NCI-H226 (cell line): ENCODE results near the gene LCOR.

Experiments
- DNase-seq: peaks from one replicate; pipeline ENCODE4 v3.0.0-alpha.2; 2015

The LCOR gene

GRCh38 chr10:97037365-97038361 is 205.6 kb downstream of the LCOR start:
- DNase-seq: peak; percentile 77

DNA sequence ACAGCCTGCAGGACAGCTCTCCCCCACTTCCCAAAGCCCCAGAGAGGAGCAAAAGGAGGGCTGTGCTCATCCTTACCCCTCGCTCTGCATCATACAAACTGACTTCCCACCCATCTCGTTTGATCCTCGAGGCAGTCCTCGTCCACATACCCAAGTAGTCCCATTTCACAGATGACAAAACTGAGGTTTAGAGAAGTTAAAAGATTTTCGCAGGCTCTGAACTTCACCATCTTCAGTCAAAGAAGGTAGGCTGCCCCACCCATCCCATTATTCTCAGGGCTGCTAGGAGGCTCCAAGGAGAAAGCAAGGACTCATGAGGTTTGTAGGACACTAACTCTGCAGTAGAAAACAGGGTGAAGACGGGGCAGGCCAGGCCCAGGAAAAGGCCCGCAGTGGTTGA is 206.6 kb downstream of the LCOR start:
- DNase-seq: no peak

- DNase-seq: no peak
Measured at GRCh38 chr10:97039538-97040247, 207.6 kb downstream of the LCOR start.

DNA sequence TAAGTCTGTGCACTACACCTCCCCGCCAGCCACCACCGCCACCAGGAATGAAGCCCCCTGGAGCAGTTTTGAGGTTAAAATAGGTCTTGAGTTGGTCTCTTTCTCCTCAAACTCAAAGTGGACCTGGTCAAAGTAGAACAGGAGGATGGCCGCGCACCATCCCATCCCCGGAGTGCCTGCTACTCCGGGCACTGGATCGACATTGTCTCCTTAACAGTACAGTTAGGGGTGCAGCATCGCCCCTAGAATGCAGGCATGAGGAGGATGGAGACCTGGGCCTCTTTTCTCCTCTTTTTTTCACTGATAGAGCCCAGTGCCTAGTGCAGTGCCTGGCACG is 208.1 kb downstream of the LCOR start:
- no peak for DNase-seq

- DNase-seq: no peak
Measured at GRCh38 chr10:97040706-97041105, 208.6 kb downstream of the LCOR start.

DNA sequence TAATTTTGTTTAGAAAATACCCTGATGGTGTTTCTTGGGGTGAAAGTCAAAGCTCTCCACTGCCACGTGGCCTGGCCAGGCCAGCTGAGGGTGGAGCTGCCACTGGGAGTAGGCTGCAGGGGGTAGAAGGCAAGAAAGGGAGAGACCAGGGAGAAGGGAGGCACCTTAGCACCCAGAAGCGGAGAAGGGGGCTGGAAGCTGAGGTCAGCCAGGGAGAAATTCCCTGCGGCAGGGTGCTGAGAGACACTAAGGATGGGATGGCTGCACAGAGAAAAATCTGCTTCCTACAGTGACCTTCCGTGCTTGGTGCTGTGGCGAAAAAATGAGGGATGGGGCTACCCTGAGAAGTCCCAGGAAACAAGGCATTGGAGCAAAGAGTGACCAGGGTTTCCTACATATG is 210.0 kb downstream of the LCOR start:
- no peak for DNase-seq

DNA sequence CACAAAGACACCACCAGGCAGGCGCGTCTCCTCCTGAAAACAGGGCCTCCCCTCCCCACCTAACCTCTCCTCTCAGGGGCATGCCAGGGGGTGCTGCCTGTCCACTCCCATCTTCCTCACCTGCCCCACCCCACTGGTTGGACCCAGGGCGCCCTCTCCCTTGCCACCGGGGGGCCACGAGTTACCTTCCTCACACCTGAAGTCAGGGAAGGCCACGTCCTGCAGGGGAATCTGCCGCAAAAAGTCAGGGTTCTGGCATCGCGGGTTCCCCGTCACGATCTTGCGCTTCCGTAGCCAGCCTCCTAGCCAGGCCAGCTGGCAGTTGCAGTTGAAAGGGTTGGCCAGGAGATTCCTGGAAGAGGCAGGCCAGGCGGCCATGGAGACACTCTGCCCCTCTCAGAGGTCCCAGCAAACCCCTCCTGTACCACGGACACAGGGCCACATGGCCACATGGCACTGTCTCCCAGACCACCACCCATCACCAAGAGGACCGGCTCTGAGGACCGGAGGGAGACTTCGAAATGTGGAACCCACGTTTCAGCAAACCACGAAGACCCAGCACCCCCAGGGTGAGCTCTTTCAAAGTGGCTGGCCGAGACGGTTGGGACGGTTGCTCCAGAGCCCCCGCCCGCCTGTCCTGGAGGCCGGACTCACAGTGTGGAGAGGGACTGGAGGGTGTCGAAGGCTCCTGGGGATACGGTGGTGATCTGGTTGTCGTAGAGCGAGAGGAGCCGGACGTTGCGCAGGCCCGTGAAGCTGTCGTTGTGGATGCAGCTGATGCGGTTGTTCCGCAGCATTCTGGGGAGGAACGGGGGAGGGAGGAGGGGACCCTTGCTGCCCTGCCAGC is 210.8 kb downstream of the LCOR start:
- DNase-seq: no peak

- DNase-seq: no peak
Measured at GRCh38 chr10:97043563-97043855, 211.4 kb downstream of the LCOR start.
